C4-2B (cell line): Measurements from ENCODE around the gene BTBD19.

ENCODE experiments used
- H3K27ac ChIP-seq: fragments of 450-650 bp; 2 replicates; pipeline ENCODE4 v1.5.1; 2017
- ZFX ChIP-seq: fragments of 450-650 bp; IDR thresholded peaks from 2 replicates; pipeline ENCODE4 v1.6.1; 2017
- TF ChIP-seq, protein P1 (sequence below): fragments of 450-650 bp; conservative IDR thresholded peaks from 2 replicates; pipeline ENCODE4 v1.5.1; 2017; ENCODE audit warnings: mild to moderate bottlenecking

BTBD19 gene

DNA sequence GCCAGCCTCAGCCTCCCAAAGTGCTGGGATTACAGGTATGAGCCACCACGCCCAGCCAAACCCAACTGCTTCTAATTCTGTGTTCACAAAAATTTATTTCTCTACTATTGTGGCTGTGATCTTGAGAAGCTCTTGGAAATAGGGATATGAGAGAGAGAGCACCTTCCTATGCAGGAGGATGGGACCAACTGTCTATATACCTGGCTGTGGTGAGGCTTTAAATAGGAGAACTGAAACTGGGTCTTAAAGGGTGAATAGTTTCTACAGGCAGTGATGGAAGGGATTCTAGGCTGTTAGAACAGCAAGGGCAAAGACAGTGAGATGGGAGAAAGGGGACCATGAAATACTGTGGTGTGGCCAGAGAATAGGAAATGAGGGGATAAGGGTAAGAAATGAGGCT lies 43.0 kb downstream of the BTBD19 start:
- H3K27ac ChIP-seq = no peak overlapping the region
- TF ChIP-seq, protein P1, sequence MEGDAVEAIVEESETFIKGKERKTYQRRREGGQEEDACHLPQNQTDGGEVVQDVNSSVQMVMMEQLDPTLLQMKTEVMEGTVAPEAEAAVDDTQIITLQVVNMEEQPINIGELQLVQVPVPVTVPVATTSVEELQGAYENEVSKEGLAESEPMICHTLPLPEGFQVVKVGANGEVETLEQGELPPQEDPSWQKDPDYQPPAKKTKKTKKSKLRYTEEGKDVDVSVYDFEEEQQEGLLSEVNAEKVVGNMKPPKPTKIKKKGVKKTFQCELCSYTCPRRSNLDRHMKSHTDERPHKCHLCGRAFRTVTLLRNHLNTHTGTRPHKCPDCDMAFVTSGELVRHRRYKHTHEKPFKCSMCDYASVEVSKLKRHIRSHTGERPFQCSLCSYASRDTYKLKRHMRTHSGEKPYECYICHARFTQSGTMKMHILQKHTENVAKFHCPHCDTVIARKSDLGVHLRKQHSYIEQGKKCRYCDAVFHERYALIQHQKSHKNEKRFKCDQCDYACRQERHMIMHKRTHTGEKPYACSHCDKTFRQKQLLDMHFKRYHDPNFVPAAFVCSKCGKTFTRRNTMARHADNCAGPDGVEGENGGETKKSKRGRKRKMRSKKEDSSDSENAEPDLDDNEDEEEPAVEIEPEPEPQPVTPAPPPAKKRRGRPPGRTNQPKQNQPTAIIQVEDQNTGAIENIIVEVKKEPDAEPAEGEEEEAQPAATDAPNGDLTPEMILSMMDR = no peak
- no peak for TF ChIP-seq ZFX

DNA sequence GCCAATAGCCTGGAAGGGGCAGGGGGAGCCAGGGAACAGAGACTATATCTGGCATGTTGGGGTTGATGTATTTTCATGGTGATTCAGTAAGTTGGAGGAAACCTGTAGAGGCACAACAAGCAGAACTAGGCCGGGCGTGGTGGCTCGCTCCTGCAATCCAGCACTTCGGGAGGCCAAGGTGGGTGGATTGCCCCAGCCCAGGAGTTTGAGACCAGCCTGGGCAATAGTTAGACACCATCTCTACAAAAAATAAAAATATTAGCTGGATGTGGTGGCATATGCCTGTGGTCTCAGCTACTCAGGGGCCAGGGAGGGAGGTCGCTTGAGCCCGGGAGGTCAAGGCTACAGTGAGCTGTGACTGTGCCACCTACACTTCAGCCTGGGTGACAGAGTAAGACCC lies 44.9 kb downstream of the BTBD19 start:
- TF ChIP-seq, protein P1 = no peak
- TF ChIP-seq ZFX = no peak

DNA sequence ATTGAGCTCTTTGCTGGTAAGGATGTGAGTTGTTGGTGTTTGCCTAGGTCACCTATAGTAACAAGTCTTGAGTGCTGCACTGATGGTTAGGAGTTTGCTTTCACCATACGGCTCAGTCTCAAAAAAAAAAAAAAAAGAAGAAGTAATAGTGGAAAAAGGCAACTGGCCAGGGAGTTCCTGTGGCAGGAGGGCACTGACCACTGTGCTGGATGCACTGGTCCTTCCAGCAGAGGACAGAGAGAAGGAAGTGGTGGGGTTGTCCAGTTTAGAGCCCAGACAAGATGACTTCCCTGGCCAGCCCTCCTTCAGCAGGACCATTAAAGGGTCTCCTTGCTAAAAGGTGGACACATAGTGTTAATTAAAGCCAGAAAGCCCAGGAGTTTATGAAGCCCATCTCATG lies 46.6 kb downstream of the BTBD19 start:
- no peak overlapping the region for H3K27ac ChIP-seq
- TF ChIP-seq, protein P1 = no peak
- no peak for TF ChIP-seq ZFX

More for the DNA sequence above, 44.9 kb downstream of the BTBD19 start:
- no peak overlapping the region for H3K27ac ChIP-seq

DNA sequence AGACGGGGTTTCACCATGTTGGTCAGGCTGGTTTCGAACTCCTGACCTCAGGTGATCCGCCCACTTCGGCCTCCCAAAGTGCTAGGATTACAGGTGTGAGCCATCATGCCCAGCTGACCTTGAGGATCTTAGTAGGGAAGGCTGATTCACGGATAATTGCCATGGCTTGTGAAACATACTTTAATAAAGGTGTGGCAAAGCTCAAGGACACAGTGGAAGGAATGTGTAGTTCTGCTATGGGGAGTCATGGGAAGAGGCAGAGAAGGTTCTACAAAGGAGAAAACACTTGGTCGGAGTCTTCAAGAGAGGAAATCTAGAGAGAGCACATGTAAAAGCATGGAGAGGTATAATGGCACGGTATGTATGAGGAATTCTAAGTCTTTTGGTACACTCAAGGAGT lies 47.4 kb downstream of the BTBD19 start:
- no peak for TF ChIP-seq ZFX
- TF ChIP-seq, protein P1 = no peak
- H3K27ac ChIP-seq = no peak overlapping the region

DNA sequence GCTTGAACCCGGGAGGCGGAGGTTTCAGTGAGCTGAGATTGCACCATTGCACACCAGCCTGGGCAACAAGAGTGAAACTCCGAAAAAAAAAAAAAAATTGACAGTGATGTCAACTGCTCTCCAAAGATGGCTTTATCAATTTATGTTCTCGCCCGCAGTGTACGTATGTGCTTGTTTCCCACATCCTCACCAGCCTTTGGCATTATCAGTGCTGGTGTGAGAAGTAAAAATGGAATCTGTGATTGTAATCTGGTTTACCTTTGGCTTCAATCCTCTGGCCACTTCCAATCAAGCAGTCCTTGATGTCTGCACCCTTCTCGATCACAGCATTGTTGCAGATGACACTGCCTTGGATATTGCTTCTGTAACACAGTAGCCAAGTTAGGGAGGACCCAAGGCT lies 49.1 kb downstream of the BTBD19 start:
- H3K27ac ChIP-seq = no peak overlapping the region
- TF ChIP-seq, protein P1 = no peak
- TF ChIP-seq ZFX = no peak

DNA sequence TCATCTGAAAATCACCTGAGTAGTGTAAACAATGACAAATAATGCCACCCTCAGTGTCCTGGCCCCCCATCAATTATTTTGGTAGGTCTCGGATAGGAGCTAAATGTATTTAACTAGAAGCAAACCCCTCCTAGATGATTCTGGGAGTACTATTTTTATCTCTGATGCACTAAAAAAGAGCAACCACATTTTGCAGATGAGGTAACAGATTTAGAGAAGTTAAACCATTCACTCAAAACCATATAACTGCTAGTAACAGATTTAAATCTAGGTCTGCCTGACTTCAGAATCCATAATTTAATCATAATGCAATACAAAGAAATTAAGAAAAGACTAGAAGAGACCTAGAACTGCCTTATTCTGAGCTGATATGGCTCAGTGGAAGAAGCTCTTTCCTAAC lies 52.0 kb downstream of the BTBD19 start:
- TF ChIP-seq ZFX = no peak
- TF ChIP-seq, protein P1 = no peak
- H3K27ac ChIP-seq = no peak overlapping the region

DNA sequence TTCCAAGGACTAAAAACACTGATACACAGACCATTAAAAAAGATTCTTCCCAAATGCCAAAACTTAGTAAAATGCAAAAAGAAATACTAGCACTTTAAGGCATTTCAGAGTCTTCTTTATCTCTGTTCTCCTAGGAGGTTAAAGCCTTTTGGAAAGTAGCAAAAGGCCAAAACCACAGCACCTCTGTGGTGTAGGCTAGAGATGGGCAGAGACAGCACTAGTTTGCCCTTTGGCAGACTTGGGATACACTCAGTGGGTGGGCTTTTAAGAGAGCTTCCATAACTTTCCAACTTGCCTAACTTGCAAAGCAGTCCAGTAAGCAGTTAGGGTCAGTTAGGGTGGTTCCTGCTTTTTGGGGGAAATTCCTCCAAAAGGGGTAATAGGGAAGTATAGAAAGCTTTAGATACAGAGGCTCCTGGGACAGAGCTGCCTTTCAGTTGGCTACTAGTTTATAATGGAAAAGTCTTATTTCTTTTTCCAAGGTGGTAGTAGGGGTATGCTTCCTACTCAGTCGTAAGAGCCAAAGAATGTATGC lies 52.6 kb downstream of the BTBD19 start:
- TF ChIP-seq, protein P1 = no peak
- no peak for TF ChIP-seq ZFX
- no peak overlapping the region for H3K27ac ChIP-seq
